ENCODE data around the gene KCNB1.

DNA sequence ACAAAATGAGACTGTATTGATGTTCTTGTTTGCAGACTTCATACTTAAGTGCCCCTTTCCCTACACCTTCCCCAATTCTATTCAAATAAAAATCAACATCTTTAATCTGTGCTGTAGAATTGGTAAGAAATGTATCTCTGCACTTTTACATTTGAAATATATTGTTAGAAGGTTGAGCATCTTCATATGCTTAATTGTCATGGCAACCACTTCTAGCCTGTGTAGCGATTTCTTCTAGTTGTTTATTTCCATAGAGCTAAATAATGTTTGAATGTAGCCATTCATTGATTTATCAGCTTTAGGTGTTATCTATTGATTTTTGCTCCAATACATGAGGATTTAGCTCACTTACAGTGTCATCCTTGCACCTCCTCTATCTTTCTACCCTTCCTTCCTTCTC lies 166.9 kb downstream of the KCNB1 start:
- TF ChIP-seq, protein P1, sequence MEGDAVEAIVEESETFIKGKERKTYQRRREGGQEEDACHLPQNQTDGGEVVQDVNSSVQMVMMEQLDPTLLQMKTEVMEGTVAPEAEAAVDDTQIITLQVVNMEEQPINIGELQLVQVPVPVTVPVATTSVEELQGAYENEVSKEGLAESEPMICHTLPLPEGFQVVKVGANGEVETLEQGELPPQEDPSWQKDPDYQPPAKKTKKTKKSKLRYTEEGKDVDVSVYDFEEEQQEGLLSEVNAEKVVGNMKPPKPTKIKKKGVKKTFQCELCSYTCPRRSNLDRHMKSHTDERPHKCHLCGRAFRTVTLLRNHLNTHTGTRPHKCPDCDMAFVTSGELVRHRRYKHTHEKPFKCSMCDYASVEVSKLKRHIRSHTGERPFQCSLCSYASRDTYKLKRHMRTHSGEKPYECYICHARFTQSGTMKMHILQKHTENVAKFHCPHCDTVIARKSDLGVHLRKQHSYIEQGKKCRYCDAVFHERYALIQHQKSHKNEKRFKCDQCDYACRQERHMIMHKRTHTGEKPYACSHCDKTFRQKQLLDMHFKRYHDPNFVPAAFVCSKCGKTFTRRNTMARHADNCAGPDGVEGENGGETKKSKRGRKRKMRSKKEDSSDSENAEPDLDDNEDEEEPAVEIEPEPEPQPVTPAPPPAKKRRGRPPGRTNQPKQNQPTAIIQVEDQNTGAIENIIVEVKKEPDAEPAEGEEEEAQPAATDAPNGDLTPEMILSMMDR (conservative IDR thresholded peaks at IDR 0.05 in 1 of 2, IDR thresholded peaks at IDR 0.05 in 1 of 2; ENCODE audit: low read depth in 1 of 2, low read length in 2 of 2) = no peak
- TF ChIP-seq EZH2 (IDR thresholded peaks at IDR 0.05; ENCODE audit: low read length, missing control alignments) = peak; percentile 22

All from fibroblast of lung (primary cell).